OCI-LY7 (cell line): Measurements from ENCODE around the gene METAP1D. TPM values are rescaled to one million over a fixed set of nuclear protein-coding genes. Genes with fewer than 3 reads are reported as not detected.
A peak's percentile ranks its signal among the peaks of the same experiment; 100 is the strongest.

Experiments used
- BruUV-seq: library from RNA; stranded (reverse); fragments of 400-500 nt; replicated peaks from 2 replicates; lab custom pipeline; 2021; lab: Mats Ljungman, UMichigan
- CTCF ChIA-PET: fragments of 300-600 bp; sonication (Branson Sonifier 250); formaldehyde crosslinking; loops from one replicate; lab custom pipeline; 2022; ENCODE audit warnings: antibody characterized with exemption; ENCODE audit not compliant: unreplicated experiment; lab: Charles Lee
- POLR2A ChIA-PET: fragments of 300-600 bp; sonication (Branson Sonifier 250); formaldehyde crosslinking; loops from one replicate; lab custom pipeline; 2022; ENCODE audit warnings: antibody characterized with exemption; lab: Charles Lee
- DNase-seq: peaks from one replicate; pipeline ENCODE4 v3.0.0-alpha.2; 2015; ENCODE audit warnings: low spot score
- H2AFZ ChIP-seq: fragments of 200-600 bp; sonication (generic), shearing (Covaris generic); 2 replicates; pipeline ENCODE4 v1.6.1; 2014; ENCODE audit warnings: mild to moderate bottlenecking, antibody characterized with exemption, low read length, moderate library complexity
- H3K27ac ChIP-seq: fragments of 200-600 bp; sonication (generic); 2 replicates; pipeline ENCODE4 v1.5.1; 2014; ENCODE audit warnings: mixed run types, low read depth, mild to moderate bottlenecking, moderate library complexity, low read length, inconsistent platforms; ENCODE audit not compliant: poor library complexity, severe bottlenecking
- H3K36me3 ChIP-seq: fragments of 200-600 bp; sonication (generic); 2 replicates; pipeline ENCODE4 v1.6.1; 2014; ENCODE audit warnings: mild to moderate bottlenecking, antibody characterized with exemption, low read length, moderate library complexity, mixed read lengths; ENCODE audit not compliant: insufficient read depth
- H3K4me1 ChIP-seq: fragments of 200-600 bp; sonication (generic); 2 replicates; pipeline ENCODE4 v1.5.1; 2014; ENCODE audit warnings: mild to moderate bottlenecking, low read length; ENCODE audit not compliant: insufficient read depth, poor library complexity, severe bottlenecking
- H3K4me2 ChIP-seq: fragments of 200-600 bp; sonication (generic); 2 replicates; pipeline ENCODE4 v1.6.1; 2014; ENCODE audit warnings: mild to moderate bottlenecking, low read length
- H3K4me3 ChIP-seq: fragments of 200-600 bp; sonication (generic); 2 replicates; pipeline ENCODE4 v1.5.1; 2014; ENCODE audit warnings: mild to moderate bottlenecking, low read depth, low read length; ENCODE audit not compliant: poor library complexity, severe bottlenecking
- H3K79me2 ChIP-seq: fragments of 200-600 bp; sonication (generic); 2 replicates; pipeline ENCODE4 v1.6.1; 2016; ENCODE audit warnings: low read depth, mild to moderate bottlenecking, low read length, moderate library complexity, mixed read lengths; ENCODE audit not compliant: insufficient read depth
- H3K9me2 ChIP-seq: fragments of 200-600 bp; sonication (generic); 2 replicates; pipeline ENCODE4 v1.6.1; 2016; ENCODE audit warnings: mild to moderate bottlenecking, low read length, mixed read lengths; ENCODE audit not compliant: insufficient read depth
- H3K9me3 ChIP-seq: fragments of 200-600 bp; sonication (generic); 2 replicates; pipeline ENCODE4 v1.6.1; 2014; ENCODE audit warnings: mild to moderate bottlenecking, mixed run types, low read length, mixed read lengths
- H4K20me1 ChIP-seq: fragments of 200-600 bp; sonication (generic); 2 replicates; pipeline ENCODE4 v1.6.1; 2014; ENCODE audit warnings: mild to moderate bottlenecking, antibody characterized with exemption, low read length, moderate library complexity, mixed read lengths; ENCODE audit not compliant: insufficient read depth
- CTCF ChIP-seq: fragments of 200-600 bp; sonication (generic); conservative IDR thresholded peaks from 2 replicates; pipeline ENCODE4 v1.5.1; 2014; ENCODE audit warnings: mild to moderate bottlenecking, antibody characterized with exemption, low read length, moderate library complexity, mixed read lengths
- EZH2phosphoT487 ChIP-seq: fragments of 200-600 bp; sonication (generic); IDR thresholded peaks from 2 replicates; pipeline ENCODE4 v1.6.1; 2018; ENCODE audit warnings: low read depth, borderline replicate concordance, mild to moderate bottlenecking, mixed run types, antibody characterized with exemption, low read length, moderate library complexity, mixed read lengths
- intact Hi-C: fragments of 100-400 bp; cut with micrococcal nuclease; formaldehyde crosslinking; loops from one replicate; pipeline ENCODE4 v1.10.0; 2022; ENCODE audit not compliant: unreplicated experiment
- total RNA-seq, 2 experiments: library from RNA; depleted of rRNA in 1 of 2; stranded (reverse); fragments of >200 nt in 1 of 2; shearing (Covaris generic) in 1 of 2; gene quantifications; 2 replicates each; pipeline ENCODE4 v1.2.3, GENCODE V29; 2014 to 2022

The METAP1D gene
- total RNA-seq, 2 experiments from 2014 or later: 11.0 to 11.8 TPM

GRCh38 chr2:172100935-172101820 is 101.4 kb downstream of the METAP1D start:
- Histone ChIP-seq H2AFZ (no peak overlapping the region), H3K4me1 (no peaks in the 10 kb centered on the region), H3K9me3 (no peaks in the 10 kb centered on the region), H3K36me3 (no peaks in the 10 kb centered on the region), H3K79me2 (no peaks in the 10 kb centered on the region), H3K9me2 (no peaks in the 10 kb centered on the region), H3K27ac (no peak overlapping the region), H3K4me3 (no peak overlapping the region), H3K4me2 (peak overlapping the region; percentile 90; the same call in 1 of the 2 replicates), H4K20me1 (no peaks in the 10 kb centered on the region)
- ChIA-PET CTCF (no interaction called here), POLR2A (no interaction called here)
- BruUV-seq: no TSS peak
- intact Hi-C loops: loop anchor here (10.0 kb wide), 1 partner anchor 96 kb away; no protein-coding TSS in a partner anchor
- TF ChIP-seq EZH2phosphoT487: 0 out of 2 replicates have a peak, but pooled peaks have one; percentile 53
- no peak for TF ChIP-seq CTCF
- no peak for DNase-seq

DNA sequence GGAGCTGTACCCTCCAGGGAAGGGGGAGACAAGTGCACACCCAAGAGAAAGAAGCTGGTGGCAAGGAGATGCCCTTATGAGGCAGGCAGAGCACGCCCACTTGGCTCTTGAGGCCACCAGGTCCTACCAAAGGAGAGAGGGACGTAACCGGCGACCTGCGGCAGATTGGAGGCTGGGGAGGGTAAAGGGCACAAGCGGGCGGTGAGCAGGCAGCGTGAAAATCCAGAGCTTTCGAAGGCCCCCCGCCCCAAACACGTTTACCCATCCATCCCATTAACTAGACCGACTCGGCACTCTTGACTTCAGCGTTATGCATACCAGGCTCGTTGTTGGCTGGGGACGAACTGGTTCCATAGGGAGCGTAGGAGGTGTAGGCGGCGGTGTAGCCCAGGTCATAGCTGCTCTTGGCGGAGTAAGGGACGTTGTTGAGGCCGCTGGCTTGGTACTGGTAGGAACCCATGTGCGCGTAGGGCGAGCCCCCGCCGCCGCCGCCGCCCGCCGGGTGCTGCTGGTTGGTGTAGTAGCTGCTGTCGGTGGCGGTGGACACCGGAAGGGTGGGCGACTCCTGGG is 102.2 kb downstream of the METAP1D start:
- no peaks in the 10 kb centered on the region for H3K36me3 ChIP-seq
- H3K9me2 ChIP-seq: no peaks in the 10 kb centered on the region
- BruUV-seq: no TSS peak
- CTCF ChIA-PET: no interaction called here
- H3K79me2 ChIP-seq: no peaks in the 10 kb centered on the region
- POLR2A ChIA-PET: no interaction called here
- peak overlapping the region; percentile 68 for H3K4me3 ChIP-seq
- intact Hi-C loops: loop anchor here (2.0 to 10.0 kb wide), 2 partner anchors 97 to 503 kb away; no protein-coding TSS in a partner anchor
- DNase-seq: no peak
- H3K4me1 ChIP-seq: no peaks in the 10 kb centered on the region
- TF ChIP-seq EZH2phosphoT487 (no peak), CTCF (no peak)
- no peaks in the 10 kb centered on the region for H3K9me3 ChIP-seq
- H3K4me2 ChIP-seq: peak overlapping the region; percentile 90
- H4K20me1 ChIP-seq: no peaks in the 10 kb centered on the region
- H2AFZ ChIP-seq: peak overlapping the region; percentile 89; the same call in 1 of the 2 replicates
- no peak overlapping the region for H3K27ac ChIP-seq
